ENCODE results near the gene KIFC1. TPM values are rescaled to one million over a fixed set of nuclear protein-coding genes. Genes with fewer than 3 reads are reported as not detected.

The KIFC1 gene
- polyA plus RNA-seq, 1 of the 3 experiments (the other 2 are of a cell fraction) = 35.9 TPM

DNA sequence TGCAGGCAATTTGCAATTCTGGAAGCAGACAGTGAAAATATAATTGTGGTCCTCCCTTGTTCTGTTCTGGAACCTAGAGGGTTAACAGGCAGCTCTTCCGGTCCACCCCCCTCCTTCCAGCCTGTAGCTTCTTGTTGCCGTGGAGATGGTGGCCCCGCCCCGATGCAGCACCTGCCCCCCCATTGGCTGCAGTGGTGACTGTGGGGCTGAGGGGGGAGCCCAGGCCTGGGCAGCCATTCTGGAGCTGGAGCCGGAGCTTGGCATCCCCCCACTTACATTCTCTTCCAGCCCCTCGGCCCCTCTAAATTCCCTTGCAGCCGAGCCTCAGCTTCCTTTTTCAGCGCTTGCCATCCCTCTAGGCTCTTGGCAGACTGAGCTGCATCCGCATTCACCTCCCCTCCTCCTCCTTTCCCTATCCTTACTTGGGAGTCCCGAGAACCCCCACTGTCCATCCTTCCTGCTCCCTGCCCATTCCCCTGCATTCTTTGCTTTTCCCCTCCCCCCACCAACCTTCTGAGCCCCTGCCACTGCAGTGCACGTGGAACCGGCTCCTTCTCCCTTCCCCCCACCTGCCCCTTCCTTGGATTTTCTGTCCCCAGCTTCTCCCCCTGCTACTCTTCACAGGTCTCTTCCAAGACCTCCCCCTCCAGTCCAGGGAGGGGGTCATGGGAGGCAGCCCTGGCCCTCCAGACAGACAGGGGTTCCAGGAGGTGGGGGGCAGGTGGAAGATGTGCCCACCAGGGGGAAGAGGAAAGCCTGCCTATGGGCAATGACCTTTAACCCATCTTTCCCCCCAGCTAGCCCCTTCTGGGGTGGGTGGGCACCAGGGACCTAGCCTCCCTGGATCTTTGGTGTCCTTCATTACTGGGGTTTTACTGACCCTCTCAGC is 39.6 kb downstream of the KIFC1 start:
- ChIA-PET CTCF (interaction anchor here (0.8 to 2.3 kb wide), 5 partner anchors 9 to 37 kb away, joined by 3 to 8 read pairs (median 4); partner anchors contain the start of genes CUTA and ZBTB9), POLR2A (interaction anchor here (0.8 to 1.7 kb wide), 4 partner anchors 13 to 459 kb away, joined by 3 to 9 read pairs (median 4); partner anchors contain the start of gene ZBTB9)
- H2AFZ ChIP-seq (ENCODE audit: low read depth) = no peak overlapping the region
- H3K36me3 ChIP-seq (replicated peaks in 1 of 2; ENCODE audit: control insufficient read depth in 1 of 2, insufficient read depth in 2 of 2, low read length in 1 of 2) = peaks cover 0 to 9% of the 10 kb centered on the region in 2 experiments
- H3K9me2 ChIP-seq = no peaks in the 10 kb centered on the region
- peak; percentile 98 for DNase-seq
- H3K79me2 ChIP-seq (ENCODE audit: insufficient read depth) = peaks cover 33% of the 10 kb centered on the region; the same call in 1 of the 2 replicates
- H3K4me1 ChIP-seq (ENCODE audit: control insufficient read depth in 1 of 2, insufficient read depth in 2 of 2, low read depth in 1 of 2, low read length in 1 of 2) = peaks cover 17 to 44% of the 10 kb centered on the region in 2 experiments
- H3K4me2 ChIP-seq = peak overlapping the region; percentile 49; the same call in 1 of the 2 replicates
- H3K9me3 ChIP-seq = no peaks in the 10 kb centered on the region
- peak overlapping the region in 1 of 2 experiments; percentile 47; a peak in 1 of 4 replicates for H3K27ac ChIP-seq (ENCODE audit: low read depth in 2 of 2, low read length in 1 of 2)
- H3K27me3 ChIP-seq (ENCODE audit: insufficient read depth) = no peaks in the 10 kb centered on the region
- H3K9ac ChIP-seq = no peak overlapping the region
- 11% methylated on average over 11 of the region's 12 CpGs for WGBS (ENCODE audit: low lambda C conversion rate)
- TF ChIP-seq CHD2 (IDR thresholded peaks at IDR 0.05; ENCODE audit: low read length, partially characterized antibody) = peak; percentile 68
- peak; percentile 48; the same call in 1 of the 2 replicates for TF ChIP-seq GABPA (IDR thresholded peaks at IDR 0.05; ENCODE audit: low read depth)
- peak; percentile 67; the same call in 1 of the 2 replicates for TF ChIP-seq ELF1 (IDR thresholded peaks at IDR 0.05)
- peak; percentile 58; the same call in 1 of the 2 replicates for TF ChIP-seq MXI1 (IDR thresholded peaks at IDR 0.05; ENCODE audit: low read depth, low read length)
- TF ChIP-seq CTCF (IDR thresholded peaks at IDR 0.05) = no peak
- peaks cover 13% of the 10 kb centered on the region for H3F3A ChIP-seq (replicated peaks; ENCODE audit: insufficient read depth)
- peak overlapping the region; percentile 39 to 40; a peak in 3 of 4 replicates for H3K4me3 ChIP-seq (ENCODE audit: low read depth in 2 of 2, low read length in 1 of 2)
- no peaks in the 10 kb centered on the region; the same call in 1 of the 2 replicates for H4K20me1 ChIP-seq (ENCODE audit: insufficient read depth)

DNA sequence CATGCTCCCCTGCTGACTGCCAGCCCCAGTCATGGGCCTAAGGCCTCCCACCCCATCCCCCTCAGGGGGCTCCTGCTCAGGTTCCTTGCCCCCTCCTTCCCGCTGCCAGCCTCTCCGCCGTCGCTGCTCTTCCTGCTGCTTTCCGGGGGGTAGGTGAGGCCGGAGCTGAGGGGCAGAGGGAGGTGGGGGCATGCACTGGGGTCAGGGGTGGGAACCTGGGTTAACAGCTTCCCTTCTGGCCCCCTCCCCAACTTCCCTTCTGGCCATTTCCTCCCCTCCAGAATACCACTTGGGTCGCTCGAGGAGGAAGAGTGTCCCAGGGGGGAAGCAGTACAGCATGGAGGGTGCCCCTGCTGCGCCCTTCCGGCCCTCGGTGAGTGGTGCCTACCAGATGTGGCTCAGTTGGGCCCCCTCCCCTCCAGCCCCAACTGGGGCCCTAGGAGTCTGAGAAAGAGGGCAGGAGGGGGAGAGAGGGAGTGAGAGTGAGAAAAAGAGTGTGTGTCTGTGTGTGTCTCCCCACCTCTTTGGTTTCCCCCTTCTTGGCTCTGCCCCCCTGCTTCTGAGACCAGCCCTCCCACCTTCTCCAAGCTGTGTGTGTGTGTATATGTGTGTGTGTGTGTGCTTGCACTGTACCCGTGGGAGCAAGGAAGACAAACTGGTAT is 40.4 kb downstream of the KIFC1 start:
- TF ChIP-seq FOXM1 (IDR thresholded peaks at IDR 0.05; ENCODE audit: low read depth) (no peak), MAX (IDR thresholded peaks at IDR 0.05; ENCODE audit: low read depth) (no peak), EP300 (IDR thresholded peaks at IDR 0.05; ENCODE audit: borderline replicate concordance in 1 of 2, low read depth in 1 of 2, low read length in 1 of 2) (no peak), USF1 (IDR thresholded peaks at IDR 0.05; ENCODE audit: borderline replicate concordance, low read depth) (no peak)

More for the DNA sequence above, 40.4 kb downstream of the KIFC1 start:
- H3K9ac ChIP-seq = no peak overlapping the region
- peak; percentile 16 for DNase-seq
- no peaks in the 10 kb centered on the region; the same call in 1 of the 2 replicates for H4K20me1 ChIP-seq (ENCODE audit: insufficient read depth)
- H2AFZ ChIP-seq (ENCODE audit: low read depth) = no peak overlapping the region
- CTCF ChIA-PET = interaction anchor here (2.3 kb wide), 1 partner anchor 22 kb away, joined by 8 read pairs; the partner anchor contains the start of gene ZBTB9
- H3K27me3 ChIP-seq (ENCODE audit: insufficient read depth) = no peaks in the 10 kb centered on the region
- no peaks in the 10 kb centered on the region for H3K9me2 ChIP-seq
- peaks cover 13% of the 10 kb centered on the region for H3F3A ChIP-seq (replicated peaks; ENCODE audit: insufficient read depth)
- H3K4me2 ChIP-seq = no peak overlapping the region
- no peaks in the 10 kb centered on the region for H3K9me3 ChIP-seq
- peaks cover 32% of the 10 kb centered on the region; the same call in 1 of the 2 replicates for H3K79me2 ChIP-seq (ENCODE audit: insufficient read depth)
- no peak overlapping the region; a peak in 1 of 4 replicates for H3K4me3 ChIP-seq (ENCODE audit: low read depth in 2 of 2, low read length in 1 of 2)
- 76% methylated on average over 10 of the region's 12 CpGs for WGBS (ENCODE audit: low lambda C conversion rate)
- H3K27ac ChIP-seq (ENCODE audit: low read depth in 2 of 2, low read length in 1 of 2) = no peak overlapping the region; a peak in 1 of 4 replicates
- POLR2A ChIA-PET = interaction anchor here (0.8 kb wide), 1 partner anchor 14 kb away, joined by 4 read pairs; no protein-coding TSS in a partner anchor
- H3K36me3 ChIP-seq (replicated peaks in 1 of 2; ENCODE audit: control insufficient read depth in 1 of 2, insufficient read depth in 2 of 2, low read length in 1 of 2) = peaks cover 6 to 15% of the 10 kb centered on the region in 2 experiments
- H3K4me1 ChIP-seq (ENCODE audit: control insufficient read depth in 1 of 2, insufficient read depth in 2 of 2, low read depth in 1 of 2, low read length in 1 of 2) = peaks cover 17 to 39% of the 10 kb centered on the region in 2 experiments

All from SK-N-SH (cell line).